ENCODE measurements around the gene TLL2.

The TLL2 gene

GRCh38 chr10:96337106-96337505 lies 176.6 kb downstream of the TLL2 start:
- Mint-ChIP-seq H3K27ac (no peak overlapping the region), H3K4me3 (no peak overlapping the region)

GRCh38 chr10:96334616-96335526 lies 178.9 kb downstream of the TLL2 start:
- Mint-ChIP-seq H3K27me3 (peaks cover 4% of the 10 kb centered on the region), H3K4me3 (no peak overlapping the region), H3K4me1 (ENCODE audit: low read depth) (peaks cover 20% of the 10 kb centered on the region), H3K27ac (no peak overlapping the region), H3K9me3 (ENCODE audit: low read depth) (no peaks in the 10 kb centered on the region), H3K36me3 (no peaks in the 10 kb centered on the region)

More at GRCh38 chr10:96337106-96337505, 176.6 kb downstream of the TLL2 start:
- Mint-ChIP-seq H3K36me3 (no peaks in the 10 kb centered on the region), H3K9me3 (ENCODE audit: low read depth) (no peaks in the 10 kb centered on the region), H3K27me3 (peaks cover 4% of the 10 kb centered on the region), H3K4me1 (ENCODE audit: low read depth) (peaks cover 19% of the 10 kb centered on the region)

GRCh38 chr10:96333101-96333500 lies 180.6 kb downstream of the TLL2 start:
- Mint-ChIP-seq H3K4me3 (no peak overlapping the region), H3K27me3 (peaks cover 4% of the 10 kb centered on the region), H3K9me3 (ENCODE audit: low read depth) (no peaks in the 10 kb centered on the region), H3K27ac (no peak overlapping the region), H3K4me1 (ENCODE audit: low read depth) (peaks cover 20% of the 10 kb centered on the region), H3K36me3 (no peaks in the 10 kb centered on the region)

GRCh38 chr10:96327462-96327861 lies 186.3 kb downstream of the TLL2 start:
- Mint-ChIP-seq H3K27me3 (peaks cover 2% of the 10 kb centered on the region), H3K36me3 (no peaks in the 10 kb centered on the region), H3K27ac (no peak overlapping the region), H3K4me1 (ENCODE audit: low read depth) (peaks cover 5% of the 10 kb centered on the region), H3K9me3 (ENCODE audit: low read depth) (no peaks in the 10 kb centered on the region), H3K4me3 (no peak overlapping the region)

GRCh38 chr10:96325719-96326373 lies 187.9 kb downstream of the TLL2 start:
- no peaks in the 10 kb centered on the region for H3K9me3 Mint-ChIP-seq (ENCODE audit: low read depth)
- no peaks in the 10 kb centered on the region for H3K36me3 Mint-ChIP-seq
- H3K4me1 Mint-ChIP-seq (ENCODE audit: low read depth): no peaks in the 10 kb centered on the region
- peaks cover 4% of the 10 kb centered on the region for H3K27me3 Mint-ChIP-seq
- H3K27ac Mint-ChIP-seq: no peak overlapping the region
- H3K4me3 Mint-ChIP-seq: no peak overlapping the region

GRCh38 chr10:96324447-96324846 lies 189.3 kb downstream of the TLL2 start:
- no peaks in the 10 kb centered on the region for H3K36me3 Mint-ChIP-seq

GRCh38 chr10:96322275-96322674 lies 191.5 kb downstream of the TLL2 start:
- H3K4me1 Mint-ChIP-seq (ENCODE audit: low read depth): no peaks in the 10 kb centered on the region
- H3K4me3 Mint-ChIP-seq: no peak overlapping the region

More at GRCh38 chr10:96324447-96324846, 189.3 kb downstream of the TLL2 start:
- H3K9me3 Mint-ChIP-seq (ENCODE audit: low read depth): no peaks in the 10 kb centered on the region
- no peaks in the 10 kb centered on the region for H3K4me1 Mint-ChIP-seq (ENCODE audit: low read depth)
- peaks cover 5% of the 10 kb centered on the region for H3K27me3 Mint-ChIP-seq
- H3K27ac Mint-ChIP-seq: no peak overlapping the region
- no peak overlapping the region for H3K4me3 Mint-ChIP-seq

GRCh38 chr10:96321822-96322221 lies 191.9 kb downstream of the TLL2 start:
- Mint-ChIP-seq H3K27ac (no peak overlapping the region), H3K9me3 (ENCODE audit: low read depth) (no peaks in the 10 kb centered on the region), H3K27me3 (peaks cover 4% of the 10 kb centered on the region), H3K4me3 (no peak overlapping the region), H3K4me1 (ENCODE audit: low read depth) (no peaks in the 10 kb centered on the region), H3K36me3 (no peaks in the 10 kb centered on the region)

More at GRCh38 chr10:96322275-96322674, 191.5 kb downstream of the TLL2 start:
- Mint-ChIP-seq H3K27me3 (peaks cover 4% of the 10 kb centered on the region), H3K36me3 (no peaks in the 10 kb centered on the region), H3K9me3 (ENCODE audit: low read depth) (no peaks in the 10 kb centered on the region), H3K27ac (no peak overlapping the region)

- no peaks in the 10 kb centered on the region for H3K36me3 Mint-ChIP-seq
- H3K4me3 Mint-ChIP-seq: no peak overlapping the region
- no peaks in the 10 kb centered on the region for H3K4me1 Mint-ChIP-seq (ENCODE audit: low read depth)
- peaks cover 7% of the 10 kb centered on the region for H3K27me3 Mint-ChIP-seq
- H3K27ac Mint-ChIP-seq: no peak overlapping the region
- H3K9me3 Mint-ChIP-seq (ENCODE audit: low read depth): no peaks in the 10 kb centered on the region
Measured at GRCh38 chr10:96319754-96320474, 193.8 kb downstream of the TLL2 start.

GRCh38 chr10:96317067-96317833 lies 196.5 kb downstream of the TLL2 start:
- no peak overlapping the region for H3K27ac Mint-ChIP-seq
- H3K36me3 Mint-ChIP-seq: no peaks in the 10 kb centered on the region
- H3K9me3 Mint-ChIP-seq (ENCODE audit: low read depth): no peaks in the 10 kb centered on the region
- no peak overlapping the region for H3K4me3 Mint-ChIP-seq
- H3K4me1 Mint-ChIP-seq (ENCODE audit: low read depth): no peaks in the 10 kb centered on the region
- peaks cover 7% of the 10 kb centered on the region for H3K27me3 Mint-ChIP-seq
